T-helper 2 cell treated with Interferon-gamma antibody and Interleukin-4, amounts not matched to agents 5 μg/mL and 100 μg/mL, for 36 hours (primary cell): Measurements from ENCODE around the gene HADHA.

Experiments
- DNase-seq: peaks from one replicate; pipeline ENCODE4 v3.0.0; 2021; ENCODE audit warnings: low spot score
- H3K27ac Mint-ChIP-seq: one replicate; pipeline ENCODE4 v1.8.0; 2021; ENCODE audit warnings: mild to moderate bottlenecking, mixed read lengths
- H3K27me3 Mint-ChIP-seq: one replicate; pipeline ENCODE4 v1.8.0; 2021; ENCODE audit warnings: low read depth, mixed read lengths
- H3K36me3 Mint-ChIP-seq: one replicate; pipeline ENCODE4 v1.8.0; 2021; ENCODE audit warnings: low read depth, mixed read lengths
- H3K4me1 Mint-ChIP-seq: one replicate; pipeline ENCODE4 v1.8.0; 2021; ENCODE audit warnings: low read depth, mixed read lengths
- H3K4me3 Mint-ChIP-seq: one replicate; pipeline ENCODE4 v1.8.0; 2022; ENCODE audit warnings: mild to moderate bottlenecking, moderate library complexity, mixed read lengths
- H3K9me3 Mint-ChIP-seq: one replicate; pipeline ENCODE4 v1.8.0; 2021; ENCODE audit warnings: mixed read lengths

Gene HADHA

DNA sequence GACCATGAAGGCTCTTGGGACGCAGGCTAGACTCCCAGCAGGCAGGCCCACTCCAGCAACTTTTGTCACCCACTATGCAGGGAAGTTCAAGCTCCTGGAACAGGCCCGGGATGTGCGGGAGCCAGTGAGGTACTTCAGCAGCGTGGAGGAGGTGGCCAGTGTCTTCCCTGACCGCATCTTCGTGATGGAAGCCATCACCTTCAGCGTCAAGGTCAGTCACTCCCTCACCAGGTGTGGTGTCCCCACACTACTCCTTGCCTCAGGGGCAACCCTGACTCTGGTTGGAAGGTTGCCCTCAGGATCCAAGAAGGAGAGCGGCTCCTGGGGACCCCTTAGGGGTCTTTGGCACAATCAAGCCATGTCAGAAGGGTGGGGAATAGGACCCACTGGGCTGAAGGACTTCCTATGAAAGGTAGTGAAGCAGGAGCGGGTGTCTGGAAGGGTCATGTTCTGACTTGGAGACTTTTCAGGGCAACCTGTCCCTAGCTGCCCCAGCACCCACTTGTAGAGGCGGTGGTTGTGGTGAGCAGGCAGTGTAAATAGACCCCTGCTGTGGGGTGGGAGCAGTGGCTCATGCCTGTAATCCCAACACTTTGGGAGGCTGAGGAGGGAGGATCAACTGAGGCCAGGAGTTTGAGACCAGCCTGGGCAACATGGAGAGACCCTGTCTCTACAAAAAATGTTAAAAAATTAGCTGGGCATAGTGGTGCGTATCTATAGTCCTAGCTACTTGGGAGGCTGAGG, 61.4 kb downstream of the HADHA start:
- Mint-ChIP-seq H3K4me3 (peak overlapping the region; percentile 11), H3K27ac (no peak overlapping the region), H3K4me1 (peaks cover 11% of the 10 kb centered on the region), H3K9me3 (no peaks in the 10 kb centered on the region), H3K27me3 (peaks cover 31% of the 10 kb centered on the region), H3K36me3 (no peaks in the 10 kb centered on the region)
- no peak for DNase-seq

DNA sequence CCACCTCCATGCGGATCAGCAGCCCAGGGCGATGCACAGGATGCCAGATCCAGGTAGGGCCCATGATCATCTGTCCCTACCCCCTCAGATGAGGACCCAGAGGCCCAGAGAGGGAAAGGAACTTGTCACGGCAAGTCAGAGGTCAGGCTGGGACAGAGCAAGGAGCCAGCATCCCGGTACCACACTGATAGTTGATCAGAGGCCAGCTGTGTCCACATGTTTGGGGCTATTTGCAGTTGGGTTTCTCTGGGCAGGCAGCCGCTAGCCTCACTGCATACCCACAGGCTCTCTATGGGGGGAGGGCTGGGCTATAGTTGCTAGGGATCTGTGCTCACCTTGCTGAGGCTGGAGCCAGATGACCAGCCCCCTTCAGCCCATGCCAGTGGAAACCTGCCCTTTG, 62.0 kb downstream of the HADHA start:
- H3K27ac Mint-ChIP-seq, result no peak overlapping the region
- no peaks in the 10 kb centered on the region for H3K36me3 Mint-ChIP-seq
- H3K9me3 Mint-ChIP-seq, result no peaks in the 10 kb centered on the region
- peaks cover 11% of the 10 kb centered on the region for H3K4me1 Mint-ChIP-seq
- peaks cover 33% of the 10 kb centered on the region for H3K27me3 Mint-ChIP-seq
- no peak for DNase-seq
- H3K4me3 Mint-ChIP-seq, result no peak overlapping the region

DNA sequence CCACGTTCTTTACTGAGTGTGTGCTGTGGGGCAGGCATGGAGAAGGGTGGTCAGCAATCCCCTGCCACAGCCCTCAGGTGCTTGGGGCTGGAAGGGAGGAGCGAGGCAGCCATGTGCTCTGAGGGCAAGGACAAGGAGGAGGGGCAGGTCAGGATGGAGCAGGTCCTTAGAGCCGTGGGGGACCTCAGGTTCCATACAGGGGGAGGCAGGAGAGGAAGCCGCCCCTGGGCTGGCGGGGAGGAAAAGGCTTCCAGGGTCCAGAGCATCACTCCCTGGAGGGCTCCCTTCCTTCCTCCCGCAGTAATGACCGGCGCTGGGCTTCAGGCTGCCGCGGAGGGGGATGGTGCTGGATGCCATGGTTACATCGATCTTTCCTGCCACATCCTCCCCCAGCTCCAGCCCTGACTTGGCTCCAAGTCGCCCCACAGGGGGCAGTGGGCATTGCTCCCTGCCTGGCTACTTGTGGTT, 65.0 kb downstream of the HADHA start:
- DNase-seq, result no peak
- Mint-ChIP-seq H3K4me1 (peaks cover 5% of the 10 kb centered on the region), H3K4me3 (peak overlapping the region; percentile 60), H3K27ac (no peak overlapping the region), H3K27me3 (peaks cover 48% of the 10 kb centered on the region), H3K36me3 (no peaks in the 10 kb centered on the region), H3K9me3 (no peaks in the 10 kb centered on the region)

DNA sequence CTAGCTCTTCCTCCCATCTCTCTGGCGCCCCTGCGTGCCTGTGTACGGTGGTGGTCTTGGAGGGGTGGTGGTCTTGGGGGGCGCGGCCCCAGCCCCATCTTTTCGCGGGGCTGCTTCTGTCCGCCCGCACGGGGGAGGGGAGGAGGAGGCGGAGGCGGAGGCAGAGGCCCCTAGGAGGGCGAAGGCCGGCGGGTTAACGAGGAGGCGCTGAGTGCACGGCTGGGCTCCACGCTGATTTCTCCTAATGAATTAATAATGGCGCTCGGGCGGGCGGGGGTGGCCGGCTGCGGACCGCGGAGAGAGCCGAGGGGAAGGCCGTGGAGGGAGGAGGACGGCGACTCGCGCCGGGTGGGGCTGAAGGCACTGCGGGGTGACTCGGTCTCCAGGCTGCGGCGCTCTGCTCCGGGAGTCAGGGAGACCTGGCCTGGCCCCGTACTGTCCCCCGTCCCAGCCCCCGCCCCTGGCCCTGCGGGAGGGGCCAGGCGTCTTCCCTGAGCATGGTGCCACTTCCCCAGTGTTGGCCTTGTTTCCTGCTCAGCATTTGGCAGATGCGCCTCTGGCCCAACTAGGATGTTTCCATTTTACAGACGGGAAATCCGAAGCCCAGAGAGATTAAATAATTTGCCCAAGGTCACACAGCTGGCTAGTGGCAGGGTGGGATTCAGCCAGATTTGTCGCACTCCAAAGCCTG, 65.5 kb downstream of the HADHA start:
- Mint-ChIP-seq H3K27me3 (peaks cover 51% of the 10 kb centered on the region), H3K4me3 (peak overlapping the region; percentile 60), H3K4me1 (peaks cover 5% of the 10 kb centered on the region), H3K27ac (no peak overlapping the region), H3K36me3 (no peaks in the 10 kb centered on the region), H3K9me3 (no peaks in the 10 kb centered on the region)
- no peak for DNase-seq

DNA sequence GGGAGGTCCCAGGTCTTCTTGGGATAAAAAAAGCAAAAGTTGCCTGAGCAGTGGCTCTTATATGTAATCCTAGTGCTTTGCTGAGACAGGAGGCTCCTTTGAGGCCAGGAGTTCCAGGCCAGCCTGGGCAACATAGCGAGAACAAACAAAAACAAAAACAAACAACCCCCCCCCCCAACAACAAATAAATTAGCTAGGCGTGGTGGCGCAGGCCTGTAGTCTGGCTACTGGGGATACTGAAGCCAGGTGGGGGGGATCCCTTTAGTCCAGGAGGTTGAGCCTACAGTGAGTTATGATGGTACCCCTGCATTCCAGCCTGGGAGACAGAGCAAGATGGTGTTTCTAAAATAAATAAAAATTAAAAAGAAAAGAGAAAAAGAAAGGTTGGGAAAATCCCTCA, 66.2 kb downstream of the HADHA start:
- no peak overlapping the region for H3K4me3 Mint-ChIP-seq
- no peak for DNase-seq
- no peak overlapping the region for H3K27ac Mint-ChIP-seq
- peaks cover 3% of the 10 kb centered on the region for H3K4me1 Mint-ChIP-seq
- peaks cover 52% of the 10 kb centered on the region for H3K27me3 Mint-ChIP-seq
- H3K36me3 Mint-ChIP-seq, result no peaks in the 10 kb centered on the region
- no peaks in the 10 kb centered on the region for H3K9me3 Mint-ChIP-seq

DNA sequence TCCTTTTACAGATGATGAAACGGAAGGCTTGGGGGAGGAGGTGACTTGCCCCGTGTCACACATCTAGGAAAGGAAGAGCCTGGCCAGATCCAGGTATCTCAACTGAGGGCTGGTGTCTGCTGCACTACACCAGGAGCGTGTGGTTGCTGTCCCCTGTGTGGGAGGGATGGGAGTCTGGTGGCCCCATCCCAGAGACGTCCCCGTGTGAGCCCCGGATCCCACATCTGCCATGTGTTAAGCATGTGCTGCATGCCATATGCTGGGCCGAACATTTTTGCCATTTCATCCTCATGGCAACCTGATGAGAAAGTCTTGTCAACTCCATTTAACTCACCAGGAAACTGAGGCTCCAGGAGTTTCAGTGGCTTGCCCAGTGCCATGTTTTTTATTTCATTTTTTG, 67.3 kb downstream of the HADHA start:
- no peak for DNase-seq
- Mint-ChIP-seq H3K36me3 (peaks cover 2% of the 10 kb centered on the region), H3K4me1 (peaks cover 6% of the 10 kb centered on the region), H3K9me3 (no peaks in the 10 kb centered on the region), H3K27me3 (peaks cover 55% of the 10 kb centered on the region), H3K27ac (no peak overlapping the region), H3K4me3 (no peak overlapping the region)

DNA sequence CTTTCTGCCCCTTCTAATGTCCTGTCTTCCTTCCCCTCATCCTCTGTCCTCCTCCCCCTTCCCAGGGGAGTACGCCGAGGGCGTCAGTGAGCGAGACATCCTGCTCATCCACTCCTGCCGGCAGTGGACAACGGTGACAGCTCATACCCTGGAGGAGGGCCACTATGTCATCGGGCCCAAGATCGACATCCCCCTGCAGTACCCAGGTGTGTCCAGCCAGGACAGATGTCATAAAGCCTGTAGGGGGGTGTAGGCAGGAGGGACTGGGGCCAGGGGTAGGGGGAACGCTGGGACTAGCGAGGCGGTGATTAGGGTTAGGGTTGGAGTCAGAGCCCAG, 68.2 kb downstream of the HADHA start:
- DNase-seq, result no peak
- Mint-ChIP-seq H3K4me3 (no peak overlapping the region), H3K27me3 (peaks cover 60% of the 10 kb centered on the region), H3K27ac (no peak overlapping the region), H3K9me3 (no peaks in the 10 kb centered on the region), H3K4me1 (peaks cover 8% of the 10 kb centered on the region), H3K36me3 (peaks cover 4% of the 10 kb centered on the region)

DNA sequence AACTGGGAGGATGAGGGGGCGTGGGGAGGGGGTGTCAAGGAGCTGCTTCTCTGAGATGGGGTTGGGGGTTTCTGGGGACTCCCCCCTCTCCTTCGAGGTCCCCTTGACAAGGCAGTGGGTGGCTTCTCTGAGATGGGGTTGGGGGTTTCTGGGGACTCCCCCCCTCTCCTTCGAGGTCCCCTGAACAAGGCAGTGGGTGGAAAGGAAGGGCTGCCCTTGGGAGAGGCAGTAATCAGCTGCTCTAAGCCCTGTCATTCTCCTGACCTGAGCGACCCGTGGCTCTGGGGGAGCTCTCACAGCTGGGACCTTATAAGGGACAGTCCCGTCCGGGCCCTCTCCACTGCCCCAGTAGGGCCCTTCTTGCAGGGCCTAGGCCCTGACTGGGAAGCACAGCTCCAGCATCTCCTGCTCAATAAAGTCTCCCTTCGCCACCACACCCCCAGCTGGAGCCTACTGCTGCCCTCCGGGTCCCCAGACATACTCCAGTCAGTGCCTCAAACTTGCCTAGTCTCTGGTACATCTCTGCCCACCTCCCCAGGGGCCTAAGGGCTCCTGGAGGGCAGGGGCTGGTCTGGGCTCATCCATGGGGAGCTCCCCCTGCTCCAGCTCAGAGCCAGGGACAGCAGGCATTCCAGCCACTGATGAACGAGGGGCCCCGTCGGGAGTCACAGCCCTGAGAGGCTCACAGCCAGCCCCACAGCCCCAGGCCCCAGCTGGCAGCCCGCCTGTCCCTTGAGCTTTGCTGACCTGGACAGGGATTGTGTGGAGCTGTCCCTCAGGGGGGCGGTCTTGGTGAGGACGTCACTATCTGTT, 68.8 kb downstream of the HADHA start:
- H3K4me1 Mint-ChIP-seq, result peaks cover 8% of the 10 kb centered on the region
- no peak overlapping the region for H3K4me3 Mint-ChIP-seq
- H3K9me3 Mint-ChIP-seq, result no peaks in the 10 kb centered on the region
- H3K27me3 Mint-ChIP-seq, result peaks cover 62% of the 10 kb centered on the region
- H3K36me3 Mint-ChIP-seq, result peaks cover 4% of the 10 kb centered on the region
- no peak for DNase-seq
- no peak overlapping the region for H3K27ac Mint-ChIP-seq

DNA sequence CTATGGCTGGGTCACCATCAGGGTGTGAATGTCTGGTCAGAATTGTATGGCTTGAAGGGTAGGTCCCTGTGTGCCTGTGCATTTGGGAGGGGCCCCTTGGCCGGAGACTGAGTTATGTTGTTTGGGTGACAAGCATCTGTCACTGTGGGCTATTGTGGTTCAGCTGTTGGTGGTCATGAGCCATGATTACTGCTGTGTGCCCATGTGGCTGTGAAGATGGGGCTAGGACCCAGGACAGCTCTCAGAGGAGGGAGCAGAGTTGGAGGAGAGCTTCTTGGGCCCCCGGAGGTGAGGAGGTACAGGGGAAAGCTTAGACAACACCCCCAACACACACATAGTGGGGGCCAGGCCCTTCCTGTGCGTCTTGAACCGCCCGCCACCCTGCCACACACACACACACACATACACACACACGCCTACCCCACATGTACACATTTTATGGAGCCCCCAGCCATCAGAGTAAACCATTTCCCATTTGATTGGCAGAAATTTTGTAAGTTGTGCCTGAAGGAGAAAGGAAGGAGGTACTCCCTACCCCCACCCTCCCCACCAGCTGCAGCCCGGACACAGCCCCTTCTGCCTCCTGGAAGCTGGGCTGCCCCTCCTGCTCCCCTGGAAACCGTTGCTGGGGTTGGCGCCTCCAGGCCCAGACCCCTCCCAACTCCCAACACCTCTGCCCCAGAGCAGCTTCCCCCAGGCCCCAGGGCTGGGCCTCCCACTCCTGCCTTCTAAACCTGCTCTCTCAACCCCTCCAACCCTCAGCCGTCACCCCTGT, 69.6 kb downstream of the HADHA start:
- peaks cover 4% of the 10 kb centered on the region for H3K36me3 Mint-ChIP-seq
- H3K27ac Mint-ChIP-seq, result no peak overlapping the region
- DNase-seq, result no peak
- peak overlapping the region; percentile 64 for H3K4me3 Mint-ChIP-seq
- H3K4me1 Mint-ChIP-seq, result peaks cover 8% of the 10 kb centered on the region
- H3K27me3 Mint-ChIP-seq, result peaks cover 57% of the 10 kb centered on the region
- no peaks in the 10 kb centered on the region for H3K9me3 Mint-ChIP-seq

DNA sequence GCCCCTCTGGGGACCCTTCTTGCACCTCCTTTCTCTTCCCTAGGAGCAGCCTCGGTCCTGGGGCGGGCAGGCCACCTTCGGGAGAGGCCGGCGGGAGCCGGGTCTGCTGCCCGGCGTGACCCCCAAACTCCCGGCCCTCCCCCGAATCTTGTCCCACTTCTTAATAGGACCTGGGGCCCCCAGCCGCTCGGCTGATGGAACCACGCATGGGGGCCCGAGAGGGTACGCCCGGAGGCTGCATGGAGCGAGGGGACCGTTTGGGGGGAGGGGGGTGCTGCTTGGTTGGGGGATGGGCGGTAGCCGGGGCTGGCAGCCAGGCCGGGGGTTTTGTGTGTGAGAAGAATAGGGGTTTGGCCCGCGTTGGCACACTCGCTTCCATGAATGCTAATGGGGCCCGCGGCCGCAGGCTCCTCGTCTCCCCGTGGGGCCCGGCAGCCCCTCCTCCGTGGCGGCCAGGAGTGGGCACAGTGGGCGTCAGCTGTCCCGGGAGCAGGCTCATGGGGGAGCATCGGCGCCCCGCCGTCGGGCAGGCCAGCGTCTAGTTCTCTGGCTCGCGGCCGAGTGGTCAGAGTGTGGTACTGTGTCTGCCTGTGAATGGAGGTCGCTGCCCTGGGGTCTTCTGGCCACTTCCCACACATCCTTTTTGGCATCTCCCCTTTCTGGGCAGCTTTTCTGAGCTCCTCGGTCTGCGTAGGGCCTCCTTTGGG, 70.5 kb downstream of the HADHA start:
- no peak for DNase-seq
- Mint-ChIP-seq H3K27ac (no peak overlapping the region), H3K4me1 (peaks cover 5% of the 10 kb centered on the region), H3K4me3 (peak overlapping the region; percentile 64), H3K27me3 (peaks cover 56% of the 10 kb centered on the region), H3K36me3 (peaks cover 4% of the 10 kb centered on the region), H3K9me3 (no peaks in the 10 kb centered on the region)

DNA sequence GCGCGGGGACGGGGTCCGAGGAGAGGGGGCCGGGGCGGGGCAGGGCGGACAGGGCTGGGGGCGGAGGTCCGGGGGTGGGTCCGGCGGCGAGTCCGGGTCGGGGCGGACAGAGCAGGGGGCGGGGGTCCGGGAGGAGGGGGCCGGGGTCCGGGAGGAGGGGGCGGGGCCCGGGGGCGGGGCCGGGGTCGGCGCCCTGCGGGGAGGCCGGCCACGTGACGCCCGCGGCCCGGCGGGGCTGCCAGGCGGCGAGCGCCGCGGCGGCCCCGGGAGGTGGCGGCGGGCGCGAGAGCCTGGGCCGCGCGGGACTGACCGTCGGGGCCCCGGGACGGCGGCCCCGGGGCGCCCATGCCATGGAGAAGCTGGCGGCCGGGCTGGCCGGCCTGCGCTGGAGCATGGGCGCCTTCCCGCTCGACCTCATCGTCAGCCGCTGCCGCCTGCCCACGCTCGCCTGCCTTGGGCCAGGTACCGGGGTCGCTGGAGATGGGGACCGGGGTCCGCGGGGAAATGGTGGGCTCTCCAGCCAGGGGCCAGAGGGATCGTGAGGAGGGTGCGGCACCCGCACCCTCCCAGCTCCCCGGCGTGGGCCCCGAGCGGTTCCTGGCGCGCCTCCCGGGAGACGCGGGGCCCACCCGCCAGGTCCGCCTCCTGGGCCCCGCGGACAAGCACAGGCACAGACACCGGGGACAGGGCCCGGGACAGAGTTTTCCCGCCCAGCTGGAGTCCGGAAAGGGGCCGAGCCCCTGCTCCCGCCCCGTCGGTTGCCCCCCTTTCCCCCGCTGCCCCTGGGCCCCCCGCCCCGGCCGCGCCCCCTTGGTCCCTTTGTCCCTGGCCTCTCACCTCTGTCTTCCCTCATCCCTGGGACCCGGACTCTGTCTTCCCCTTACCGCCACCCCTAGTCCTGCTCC, 71.3 kb downstream of the HADHA start, which contains the start of gene GAREM2:
TSS of gene GAREM2 (plus strand) at position 218 of the 905 bp plus-strand sequence. CDS start at position 351, 133 bp downstream.
- Mint-ChIP-seq H3K9me3 (no peaks in the 10 kb centered on the region), H3K4me3 (peak within 1 kb of the TSS; percentile 87), H3K27me3 (peaks cover 50% of the 10 kb centered on the region), H3K36me3 (peaks cover 4% of the 10 kb centered on the region), H3K4me1 (peaks cover 5% of the 10 kb centered on the region), H3K27ac (no peak within 1 kb of the TSS)
- DNase-seq, result no peak

DNA sequence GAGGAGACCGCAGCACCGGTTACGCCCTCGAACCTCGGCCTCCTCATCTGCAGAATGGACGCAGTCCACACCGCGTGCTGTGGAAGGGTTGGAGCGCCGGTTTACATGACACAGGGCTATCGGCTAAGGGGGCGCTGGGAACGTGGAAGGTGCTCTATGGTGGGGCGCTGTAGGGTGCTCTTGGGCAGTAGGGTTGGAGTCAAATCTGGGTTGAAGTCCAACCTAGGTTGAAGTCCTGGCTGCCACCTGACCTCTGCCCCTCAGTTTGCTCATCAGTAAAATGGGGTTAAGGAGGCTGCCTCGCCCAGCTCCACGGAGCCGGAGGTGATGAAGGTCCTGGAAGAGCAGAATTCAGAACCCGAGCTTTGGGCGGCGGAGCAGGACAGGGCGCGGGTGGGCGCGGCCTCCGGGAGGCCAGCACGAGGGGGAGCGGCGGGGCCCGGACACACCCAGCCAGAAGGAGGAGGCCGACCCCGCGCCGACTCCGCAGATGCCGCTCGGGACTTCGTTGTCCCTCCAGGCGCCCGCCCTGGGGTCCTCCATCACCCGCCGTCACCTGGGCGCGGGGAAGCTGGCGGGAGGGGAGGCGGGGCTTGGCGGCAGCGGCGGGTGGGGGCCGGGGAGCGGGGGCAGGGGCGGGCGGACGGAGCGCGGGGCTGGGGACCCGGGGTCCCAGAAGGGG, 72.1 kb downstream of the HADHA start:
- H3K9me3 Mint-ChIP-seq, result no peaks in the 10 kb centered on the region
- H3K4me1 Mint-ChIP-seq, result peaks cover 5% of the 10 kb centered on the region
- H3K4me3 Mint-ChIP-seq, result peak overlapping the region; percentile 87
- peaks cover 4% of the 10 kb centered on the region for H3K36me3 Mint-ChIP-seq
- no peak overlapping the region for H3K27ac Mint-ChIP-seq
- DNase-seq, result no peak
- H3K27me3 Mint-ChIP-seq, result peaks cover 46% of the 10 kb centered on the region
